Endometrium (tissue), 2 donors: ENCODE results near the gene RASAL3.

Experiments used
- FAIRE-seq: peaks from 2 replicates; lab custom pipeline; 2012; peaks lifted over from hg19 to GRCh38; lab: Jason Lieb, UNC
- donor health status: control.
- donor health status: control.

RASAL3 gene

GRCh38 chr19:15448778-15449619 is 15.3 kb downstream of the RASAL3 start:
- FAIRE-seq, result no peak

DNA sequence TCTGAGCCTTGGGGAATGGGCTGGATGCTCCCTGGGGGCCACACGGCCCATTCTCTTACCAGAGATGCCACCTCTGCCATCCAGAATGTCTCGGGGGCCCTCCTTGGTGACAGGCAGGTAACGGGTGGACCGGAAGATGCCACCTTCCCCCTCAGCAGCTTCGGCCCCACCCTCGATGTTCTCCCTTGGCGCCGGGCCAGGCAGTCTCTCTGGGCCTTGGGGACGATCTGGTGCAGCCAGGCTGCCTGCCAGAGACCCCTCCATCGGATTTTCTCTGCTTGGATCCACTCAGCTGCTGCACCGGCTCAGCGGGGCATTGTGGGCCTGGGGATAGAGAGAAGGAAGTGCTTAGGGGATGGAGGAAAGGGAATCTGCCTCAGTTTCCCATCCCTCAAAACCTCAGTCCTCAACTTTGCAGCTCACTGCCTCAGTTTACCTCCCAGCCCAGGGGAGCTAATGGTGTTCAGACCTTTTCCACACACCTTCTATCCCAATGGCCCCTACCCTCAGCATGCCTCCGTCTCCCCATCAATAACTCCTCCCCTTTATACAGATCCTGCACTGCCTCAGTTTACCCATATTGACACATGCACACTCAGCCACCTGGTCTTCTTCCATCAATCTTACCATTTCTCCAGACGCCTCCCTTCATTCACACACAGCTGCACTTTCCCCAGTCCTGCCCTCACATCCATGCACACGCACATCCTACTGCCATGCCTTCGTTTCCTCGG is 16.1 kb downstream of the RASAL3 start:
- FAIRE-seq, result no peak

- FAIRE-seq, result no peak
These were observed 17.3 kb downstream of the RASAL3 start for GRCh38 chr19:15447057-15447456.

DNA sequence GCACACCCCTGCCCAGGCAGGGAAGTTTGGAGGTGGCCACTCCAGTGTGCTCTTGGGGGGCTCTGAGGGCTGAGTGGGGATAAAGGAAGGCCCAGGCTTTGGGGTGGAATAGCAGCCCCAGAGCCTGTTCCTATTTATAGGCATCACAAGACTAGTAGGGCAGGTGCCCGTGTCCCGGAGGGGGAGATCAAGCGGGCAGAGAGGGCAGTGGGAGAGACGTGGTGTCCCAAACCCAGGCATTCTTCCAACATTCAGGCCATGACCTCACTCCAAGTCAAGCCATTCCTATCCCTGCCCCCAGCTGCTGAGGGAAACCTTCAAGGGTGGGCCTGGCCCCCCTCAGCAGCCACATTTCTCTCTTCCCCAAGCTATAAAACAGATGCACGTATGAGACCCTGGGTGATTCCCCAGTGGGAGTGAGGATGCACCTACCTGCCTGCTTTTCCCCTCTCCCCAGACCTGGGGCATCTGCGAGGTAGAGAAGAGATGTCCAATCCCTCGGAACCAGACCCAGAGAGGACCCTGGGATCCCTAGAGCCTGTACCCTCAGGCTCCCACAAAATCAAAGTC is 18.5 kb downstream of the RASAL3 start:
- no peak for FAIRE-seq

DNA sequence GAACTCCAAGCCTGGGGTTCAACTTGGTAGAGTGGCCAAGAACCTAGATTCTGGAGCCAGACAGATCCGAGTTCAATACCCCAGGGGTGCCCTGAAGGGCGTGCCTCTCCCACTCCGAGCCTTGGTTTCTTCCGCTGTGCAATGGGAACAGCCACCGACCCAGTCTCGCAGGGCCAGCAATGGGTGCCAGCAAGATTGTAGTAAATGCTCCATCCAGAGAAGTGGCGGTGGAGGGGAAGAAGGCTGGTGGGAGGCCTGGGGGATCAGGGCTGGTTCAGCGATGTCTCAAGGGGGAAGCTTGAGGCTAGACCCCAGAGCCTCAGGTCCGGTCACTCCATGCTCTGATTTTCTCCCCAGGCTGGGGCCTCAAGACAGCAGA is 19.1 kb downstream of the RASAL3 start:
- FAIRE-seq, result no peak

- FAIRE-seq, result no peak
These were observed 19.7 kb downstream of the RASAL3 start for GRCh38 chr19:15444505-15445226.

DNA sequence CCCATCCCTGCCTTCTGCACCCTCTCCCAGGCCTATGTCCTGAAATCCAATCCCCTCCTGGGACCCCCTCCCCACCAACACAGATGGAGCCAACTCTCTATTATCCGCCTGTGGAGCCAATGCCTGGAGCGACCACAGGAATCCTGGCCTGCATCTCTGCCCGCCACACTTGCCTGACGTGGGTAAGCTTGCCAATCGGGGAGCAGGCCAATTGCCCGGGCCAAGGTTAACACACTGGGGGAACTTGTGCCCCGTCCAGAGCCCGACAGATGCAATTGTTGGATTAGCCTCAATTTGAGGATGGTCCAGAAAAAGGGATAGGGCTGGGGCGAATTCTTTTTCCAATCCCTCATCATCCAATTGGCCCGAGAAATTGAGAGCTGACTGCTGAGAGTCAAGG is 20.5 kb downstream of the RASAL3 start:
- FAIRE-seq, result no peak

DNA sequence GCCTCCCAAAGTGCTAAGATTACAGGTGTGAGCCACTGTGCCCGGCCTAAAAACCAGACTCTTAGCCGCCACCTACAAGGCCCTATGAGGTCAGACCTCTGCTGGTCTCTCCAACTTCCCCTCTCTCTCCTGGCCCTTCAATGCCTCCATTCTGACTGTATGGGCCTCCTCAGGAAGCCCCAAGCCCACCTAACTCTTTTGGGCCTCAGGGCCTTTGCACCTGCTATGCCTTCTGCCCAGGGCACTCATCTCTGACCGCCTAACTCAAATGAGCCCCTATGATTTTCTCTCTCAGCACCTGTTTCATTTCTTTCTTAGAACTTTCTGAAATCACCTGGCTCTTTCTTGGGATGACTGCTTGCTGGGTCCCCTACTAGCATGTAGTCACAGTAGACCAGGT is 21.0 kb downstream of the RASAL3 start:
- FAIRE-seq, result no peak

GRCh38 chr19:15442142-15442920 is 22.0 kb downstream of the RASAL3 start:
- FAIRE-seq, result no peak

- no peak for FAIRE-seq
These were observed 23.0 kb downstream of the RASAL3 start for GRCh38 chr19:15441317-15441716.

DNA sequence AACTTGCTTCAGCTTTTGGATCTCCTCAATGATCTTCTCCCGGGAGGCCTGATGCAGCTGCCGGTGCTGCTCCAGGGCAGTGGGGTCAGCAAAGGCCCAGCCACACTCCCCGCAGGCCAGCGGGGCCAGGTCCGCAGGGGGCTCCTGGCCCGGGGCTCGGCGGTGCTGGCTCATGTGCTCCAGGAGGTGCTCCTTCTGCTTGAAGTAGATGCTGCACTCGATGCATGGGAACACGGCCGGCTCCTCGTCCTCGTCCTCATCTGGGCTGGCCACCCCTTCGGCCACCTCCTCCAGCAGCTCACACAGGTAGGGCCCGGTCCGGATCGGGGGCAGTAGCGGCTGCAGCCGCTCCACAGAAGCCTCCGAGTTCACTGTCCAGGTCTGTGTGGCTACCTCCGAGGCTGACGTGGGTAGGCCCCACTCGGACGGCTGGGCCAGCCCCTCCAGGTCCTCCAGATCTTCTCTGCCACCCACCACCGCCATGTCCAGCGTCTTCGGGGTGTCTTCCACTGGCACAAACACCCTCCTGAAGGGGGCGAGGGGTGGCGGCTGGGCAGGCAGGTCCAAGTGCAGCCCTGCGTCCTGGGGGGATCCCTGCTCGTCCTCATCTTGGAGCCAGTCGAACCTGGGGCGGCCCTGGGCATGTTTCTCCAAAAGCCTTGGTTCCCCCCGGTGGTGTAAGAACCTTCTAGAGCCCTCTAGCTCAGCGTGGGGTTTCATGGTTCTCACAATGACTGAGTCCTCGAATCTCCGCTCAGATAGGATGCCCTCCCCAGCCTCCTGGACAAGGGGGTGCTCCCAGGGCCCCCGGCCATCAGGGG is 24.3 kb downstream of the RASAL3 start:
- FAIRE-seq, result no peak

DNA sequence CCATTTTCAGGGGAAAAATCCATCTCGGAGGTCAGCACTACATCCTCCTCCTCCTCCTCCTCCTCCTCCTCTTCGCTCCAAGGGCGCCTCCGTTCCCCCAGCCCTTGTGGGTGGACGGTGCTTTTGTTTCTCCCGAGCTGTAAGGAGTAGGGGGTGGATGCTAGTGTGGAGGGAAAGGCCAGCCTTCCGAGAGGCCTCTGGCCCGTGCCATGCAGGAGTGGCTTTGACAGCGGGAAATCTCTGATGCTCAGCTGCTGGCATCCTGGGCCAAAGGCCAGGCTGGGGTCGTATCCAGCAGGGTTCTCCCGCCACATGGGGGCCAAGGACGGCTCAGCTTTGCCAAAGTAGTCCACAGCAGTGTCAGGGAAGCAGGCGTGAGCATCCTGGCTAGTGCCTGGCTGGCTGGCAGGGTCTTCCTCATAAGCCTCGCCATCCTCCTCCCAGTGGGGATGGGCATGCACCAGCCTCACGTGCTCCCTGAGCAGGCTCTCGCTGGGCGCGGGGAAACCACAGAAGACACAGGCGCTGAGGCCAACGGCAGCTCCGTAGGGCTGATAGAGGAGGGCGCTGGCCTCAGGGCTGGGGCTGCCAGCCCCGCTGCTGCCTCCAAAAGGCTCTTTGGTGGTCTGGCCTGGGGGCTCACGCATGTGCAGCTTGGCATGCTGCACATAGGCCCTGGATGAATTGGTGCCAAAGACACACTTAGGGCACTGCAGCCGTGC is 25.1 kb downstream of the RASAL3 start:
- no peak for FAIRE-seq

- no peak for FAIRE-seq
These were observed 25.8 kb downstream of the RASAL3 start for GRCh38 chr19:15438577-15438976.

- FAIRE-seq, result no peak
These were observed 26.2 kb downstream of the RASAL3 start for GRCh38 chr19:15438124-15438496.

DNA sequence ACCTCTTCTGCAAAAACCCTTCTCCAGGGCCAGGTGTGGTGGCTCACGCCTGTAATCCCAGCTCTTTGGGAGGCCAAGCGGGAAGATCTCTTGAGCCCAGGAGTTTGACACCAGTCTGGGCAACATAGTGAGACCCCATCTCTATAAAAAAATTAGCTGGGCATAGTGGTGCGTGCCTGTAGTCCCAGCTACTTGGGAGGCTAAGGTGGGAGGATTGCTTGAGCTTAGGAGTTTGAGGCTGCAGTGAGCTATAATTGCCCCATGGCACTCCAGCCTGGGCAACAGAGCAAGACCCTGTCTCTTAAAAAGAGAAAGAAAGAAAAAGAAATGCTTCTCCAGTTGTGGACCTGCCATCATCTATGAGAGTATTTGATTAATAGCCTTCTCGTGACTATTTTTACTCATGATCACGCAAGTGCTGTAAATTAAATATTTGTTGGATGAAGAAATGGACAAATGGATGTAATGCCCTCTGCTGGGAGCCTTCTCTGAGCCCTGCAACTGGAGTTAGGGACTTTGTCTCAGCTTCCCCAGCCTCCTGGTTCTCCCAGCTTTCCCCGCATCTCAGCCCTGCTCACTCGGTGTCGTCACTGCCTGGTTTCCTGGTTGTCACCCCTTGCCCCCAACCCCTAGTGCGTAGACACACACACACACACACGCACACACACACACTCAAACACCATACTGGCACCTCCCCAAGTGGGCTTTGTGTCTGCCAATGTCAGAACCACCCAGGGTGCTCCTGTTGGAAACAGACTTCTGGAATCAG is 26.8 kb downstream of the RASAL3 start:
- no peak for FAIRE-seq

- FAIRE-seq, result no peak
These were observed 27.6 kb downstream of the RASAL3 start for GRCh38 chr19:15436826-15437110.

DNA sequence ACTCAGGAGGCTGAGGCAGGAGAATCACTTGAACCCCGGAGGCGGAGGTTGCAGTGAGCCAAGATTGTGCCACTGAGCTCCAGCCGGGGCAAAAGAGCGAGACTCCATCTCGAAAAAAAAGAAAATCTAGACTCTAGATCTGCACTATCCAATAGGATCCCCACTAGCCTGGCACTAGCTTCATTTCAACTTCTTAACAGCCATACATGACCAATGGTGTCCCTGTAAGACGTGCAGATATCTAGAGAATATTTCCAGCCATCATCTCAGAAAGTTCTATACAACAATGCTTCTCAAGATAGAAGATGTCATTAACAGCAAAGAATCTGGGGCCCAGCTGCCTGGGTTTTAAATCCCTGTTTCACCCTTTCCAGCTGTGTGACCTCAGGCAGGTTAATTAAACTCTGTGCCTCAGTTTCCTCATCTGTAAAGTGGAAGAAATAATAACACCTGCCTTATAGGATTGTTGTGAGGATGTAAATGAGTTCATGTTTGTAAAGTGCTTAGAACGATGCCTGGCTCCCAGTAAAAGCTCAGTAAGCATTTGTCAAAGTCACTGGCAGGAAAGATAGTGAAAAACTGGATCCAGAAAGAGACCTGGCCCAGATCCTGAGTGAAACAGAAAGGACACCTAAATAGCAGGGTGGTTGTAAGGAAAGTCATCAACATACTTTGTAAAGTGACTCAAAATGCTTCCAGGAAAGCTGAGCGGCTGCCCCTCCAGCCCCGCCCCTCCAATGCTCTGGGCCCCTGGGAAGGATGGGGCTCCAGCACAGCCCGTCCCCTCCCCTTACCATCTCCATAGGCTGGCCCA is 28.1 kb downstream of the RASAL3 start:
- FAIRE-seq, result no peak

- no peak for FAIRE-seq
These were observed 30.8 kb downstream of the RASAL3 start for GRCh38 chr19:15433519-15434069.
